GM18499 (cell line): ENCODE results near the gene KLRF2.

Experiments used
- ATAC-seq: cut with Tn5 transposase; IDR thresholded peaks from one replicate; pipeline ENCODE4 v1.9.1; 2021; ENCODE audit warnings: moderate number of reproducible peaks; ENCODE audit not compliant: insufficient read depth, unreplicated experiment

The KLRF2 gene

DNA sequence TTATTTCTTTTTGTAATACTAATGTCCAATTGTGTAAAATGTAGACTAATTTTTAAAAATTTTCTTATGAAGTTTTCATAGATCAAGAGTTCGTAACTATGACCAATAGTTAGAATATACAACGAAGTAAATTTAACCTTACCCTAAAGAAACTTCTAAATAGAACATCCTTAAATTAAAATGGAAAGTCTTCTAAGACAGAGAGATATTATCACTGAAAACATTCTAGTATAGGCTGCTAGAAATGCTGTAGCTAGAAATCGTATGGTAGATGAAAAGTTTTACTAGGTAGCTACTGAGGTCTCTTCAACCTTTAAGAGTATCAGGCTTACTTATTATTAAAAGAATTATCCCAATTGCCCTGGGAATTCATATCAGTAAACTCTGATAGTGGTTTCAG is 50.0 kb downstream of the KLRF2 start:
- no peak for ATAC-seq

DNA sequence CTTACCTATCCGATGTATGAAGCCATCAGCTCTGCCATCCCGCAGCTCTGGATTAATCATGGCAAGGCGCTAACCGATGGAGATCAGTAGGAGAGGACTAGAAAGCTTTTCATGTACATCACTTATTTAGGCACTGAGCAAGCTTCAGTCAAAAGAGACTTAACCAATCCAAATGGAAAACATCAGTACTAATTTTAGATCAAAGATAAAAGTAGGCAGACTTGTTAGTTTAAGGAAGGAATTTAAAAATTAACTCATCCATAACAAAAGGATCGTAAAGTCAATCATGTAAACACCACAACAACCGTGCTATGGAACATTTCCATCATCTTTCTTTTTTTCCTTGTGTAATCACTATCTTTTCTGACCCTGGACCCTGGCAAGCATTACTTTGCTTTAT is 51.0 kb downstream of the KLRF2 start, which contains the start of gene CLEC2A:
TSS of gene CLEC2A (minus strand) at position 101 of the 400 bp plus-strand sequence. CDS start at position 60, 41 bp downstream.
- ATAC-seq, result no peak

DNA sequence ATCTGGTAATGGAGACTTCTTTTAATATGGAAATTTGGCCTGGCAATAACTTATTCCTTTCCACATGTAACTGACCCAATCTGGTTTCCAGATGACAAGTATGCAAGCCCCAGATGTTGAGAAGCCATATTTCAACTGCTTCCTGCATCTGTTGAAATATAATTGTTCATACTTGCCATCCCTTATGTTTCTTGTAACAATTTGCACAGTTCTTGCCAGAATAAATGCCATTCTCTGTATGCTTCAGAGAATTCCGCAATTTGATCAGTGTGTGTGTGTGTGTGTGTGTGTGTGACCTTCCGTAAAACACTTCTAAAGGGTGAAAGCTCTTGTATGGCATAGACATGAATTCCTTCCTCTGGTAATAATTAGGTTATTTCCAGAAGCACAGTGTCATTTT is 52.7 kb downstream of the KLRF2 start:
- ATAC-seq, result no peak

DNA sequence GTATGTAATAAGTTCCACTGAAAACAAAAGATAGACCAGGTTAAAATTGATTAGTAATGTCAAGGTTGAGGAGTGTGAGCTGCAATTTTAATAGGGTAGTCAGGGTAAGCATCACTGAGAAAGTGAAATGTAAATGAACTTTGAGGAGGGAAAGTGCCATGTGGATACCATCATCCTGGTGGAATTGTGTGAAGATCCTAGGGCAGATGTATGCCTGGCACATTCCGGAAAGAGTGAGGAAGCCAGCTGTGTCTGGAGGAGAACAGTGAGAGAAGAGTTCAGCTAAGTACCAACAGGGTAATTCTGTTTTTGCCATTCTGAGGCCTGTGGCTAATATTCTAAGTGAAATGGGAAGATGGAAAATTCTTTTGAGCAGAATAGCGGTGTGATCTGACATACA is 53.7 kb downstream of the KLRF2 start:
- no peak for ATAC-seq

DNA sequence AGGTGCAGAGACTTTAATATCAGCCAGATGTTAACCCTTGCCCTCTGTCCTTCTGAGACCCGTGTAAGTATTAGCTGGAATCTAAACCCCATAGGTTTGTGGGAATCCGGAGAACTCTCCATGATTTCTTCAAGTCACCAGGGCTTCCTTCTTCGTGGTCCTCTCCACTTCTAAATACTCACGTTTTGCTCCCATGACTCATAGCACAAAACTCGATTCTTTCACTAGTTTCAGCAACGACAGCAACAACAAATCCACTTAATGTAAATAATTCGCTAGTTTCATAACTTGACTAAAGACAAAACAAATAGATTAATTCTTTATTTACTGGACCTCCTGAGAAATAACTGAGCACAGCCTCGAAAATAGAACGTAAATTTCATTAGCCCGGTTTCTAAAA is 55.3 kb downstream of the KLRF2 start:
- ATAC-seq, result no peak

DNA sequence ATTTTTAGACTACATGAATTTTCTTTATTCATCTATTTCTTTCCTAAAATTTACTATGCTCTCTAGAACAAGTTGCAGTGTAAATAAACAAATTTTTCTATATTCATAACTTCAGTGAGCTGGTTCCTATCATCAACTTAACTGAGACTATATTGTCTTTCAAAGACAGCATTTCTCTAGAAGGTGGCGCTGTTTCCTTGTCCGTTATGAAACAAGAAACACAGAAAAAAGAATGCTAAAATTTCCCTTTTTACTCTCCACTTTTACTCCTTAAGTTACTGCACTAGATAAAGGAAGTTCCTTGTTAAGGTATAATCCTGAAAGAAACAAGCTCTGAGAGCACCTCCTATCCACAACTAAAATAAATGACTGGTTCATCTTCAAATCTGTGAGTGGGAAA is 59.1 kb downstream of the KLRF2 start:
- no peak for ATAC-seq

DNA sequence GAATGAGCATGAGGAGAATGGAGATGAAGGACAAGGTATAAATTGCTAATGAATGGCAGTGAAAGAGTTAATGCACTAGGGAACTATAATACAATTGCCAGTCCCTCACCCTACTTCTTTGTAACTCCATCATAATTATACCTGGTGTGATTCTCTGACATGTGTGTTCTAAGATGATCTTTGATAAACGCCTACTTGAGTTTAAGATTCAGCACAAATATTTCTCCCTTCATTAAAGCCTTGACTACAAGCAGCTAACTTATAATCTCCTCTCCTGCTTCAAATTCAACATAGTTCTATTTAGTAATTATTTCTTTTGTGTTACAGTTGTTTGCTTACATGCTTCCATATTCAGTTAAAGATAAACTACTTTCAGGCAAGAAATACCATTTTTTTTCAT is 60.5 kb downstream of the KLRF2 start:
- no peak for ATAC-seq

DNA sequence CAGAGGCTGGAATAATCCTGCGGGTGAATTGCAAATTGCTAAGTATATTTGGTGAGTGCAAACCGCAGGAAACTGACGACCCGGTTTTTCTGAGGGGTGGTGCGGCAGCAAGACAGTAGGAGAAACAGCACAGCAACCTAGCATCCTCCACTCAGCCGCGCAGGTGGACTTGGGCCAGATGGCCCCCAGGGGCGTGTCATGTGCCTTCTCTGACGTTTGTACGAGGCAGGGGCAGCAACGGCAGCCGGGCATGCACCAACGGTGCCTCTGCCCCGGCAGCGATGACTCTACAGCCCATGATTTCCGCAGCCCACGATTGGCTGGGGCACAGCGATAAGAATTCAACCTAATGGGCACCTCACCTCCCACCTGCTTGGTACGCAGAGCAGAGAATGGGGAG is 62.0 kb downstream of the KLRF2 start:
- ATAC-seq, result no peak

DNA sequence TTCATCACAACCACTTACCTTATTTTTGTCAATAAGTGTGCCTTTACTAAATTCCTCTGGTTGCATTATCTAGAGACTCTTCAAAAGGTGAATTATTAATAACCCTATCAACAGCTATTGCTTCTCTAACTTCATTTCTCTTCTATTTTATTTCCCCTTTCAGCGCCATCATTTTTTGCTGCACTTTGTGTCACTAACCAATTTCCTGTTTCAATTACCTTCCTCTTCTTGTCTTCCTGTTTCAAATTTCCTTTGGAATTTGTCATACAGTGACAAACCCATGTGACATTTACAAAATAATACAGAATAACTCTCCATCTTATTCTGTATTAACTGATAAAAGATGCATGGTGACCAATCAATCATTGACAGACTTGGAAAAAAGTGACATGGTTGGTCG is 63.1 kb downstream of the KLRF2 start:
- ATAC-seq, result no peak
